Naive thymus-derived CD4-positive, alpha-beta T cell (primary cell): Measurements from ENCODE around the gene EFS. TPM values are rescaled to one million over a fixed set of nuclear protein-coding genes. Genes with fewer than 3 reads are reported as not detected.

Experiments used
- ATAC-seq: fragments of 150-1000 bp; cut with Tn5 transposase; 2 replicates; pipeline ENCODE4 v1.10.0; 2021; ENCODE audit warnings: mild to moderate bottlenecking, moderate library complexity
- CTCF ChIA-PET: fragments of 350-600 bp; sonication (Branson Sonifier 250); formaldehyde crosslinking; loops from one replicate; lab custom pipeline; 2021; ENCODE audit warnings: antibody characterized with exemption; lab: Charles Lee
- POLR2A ChIA-PET: fragments of 350-600 bp; sonication (Branson Sonifier 250); formaldehyde crosslinking; loops from one replicate; lab custom pipeline; 2021; ENCODE audit warnings: antibody characterized with exemption, inconsistent platforms; lab: Charles Lee
- DNase-seq, 9 donors: peaks; one replicate each; pipeline versions ENCODE4 v3.0.0 to v3.0.0-alpha.2; 2020 to 2022; ENCODE audit warnings: mixed read lengths in 1 of 9
- H3K27ac ChIP-seq: one replicate; pipeline ENCODE4 v1.7.0; 2013; ENCODE audit warnings: mild to moderate bottlenecking, low read depth, low read length, moderate library complexity
- H3K27me3 ChIP-seq, 2 donors: one replicate each; pipeline ENCODE4 v1.7.0; 2013; ENCODE audit warnings: low read length in 2 of 2, mild to moderate bottlenecking in 2 of 2, moderate library complexity in 2 of 2; ENCODE audit not compliant: control insufficient read depth in 2 of 2, insufficient read depth in 2 of 2
- H3K36me3 ChIP-seq, 3 experiments: 1 replicate in 2 of 3; 2 replicates in 1 of 3; pipeline ENCODE4 v1.7.0; 2013; ENCODE audit warnings: low read length in 3 of 3, mild to moderate bottlenecking in 3 of 3, moderate library complexity in 1 of 3; ENCODE audit not compliant: insufficient read depth in 3 of 3, control insufficient read depth in 2 of 3
- H3K4me1 ChIP-seq, 2 donors: one replicate each; pipeline ENCODE4 v1.7.0; 2013; ENCODE audit warnings: low read length in 2 of 2, mild to moderate bottlenecking in 2 of 2, moderate library complexity in 1 of 2; ENCODE audit not compliant: control insufficient read depth in 2 of 2, insufficient read depth in 2 of 2
- H3K4me3 ChIP-seq: 2 replicates; pipeline ENCODE4 v1.7.0; 2013; ENCODE audit warnings: mild to moderate bottlenecking, low read length
- H3K9me3 ChIP-seq, 3 experiments: 1 replicate in 2 of 3; 2 replicates in 1 of 3; pipeline ENCODE4 v1.7.0; 2013; ENCODE audit warnings: low read length in 3 of 3; ENCODE audit not compliant: control insufficient read depth in 2 of 3
- H3K27ac Mint-ChIP-seq, 9 donors: one replicate each; pipeline ENCODE4 v1.8.0; 2020 to 2022; ENCODE audit warnings: mixed read lengths in 9 of 9, mild to moderate bottlenecking in 8 of 9, moderate library complexity in 5 of 9, inconsistent platforms in 2 of 9
- H3K27me3 Mint-ChIP-seq, 5 donors: one replicate each; pipeline ENCODE4 v1.8.0; 2021 to 2022; ENCODE audit warnings: mixed read lengths in 5 of 5, mild to moderate bottlenecking in 1 of 5
- H3K36me3 Mint-ChIP-seq, 5 donors: one replicate each; pipeline ENCODE4 v1.8.0; 2020 to 2022; ENCODE audit warnings: mixed read lengths in 5 of 5, mild to moderate bottlenecking in 3 of 5, inconsistent platforms in 1 of 5
- H3K4me1 Mint-ChIP-seq, 7 donors: one replicate each; pipeline ENCODE4 v1.8.0; 2020 to 2022; ENCODE audit warnings: mixed read lengths in 7 of 7, mild to moderate bottlenecking in 3 of 7, inconsistent platforms in 1 of 7
- H3K4me3 Mint-ChIP-seq, 10 donors: one replicate each; pipeline ENCODE4 v1.8.0; 2020 to 2022; ENCODE audit warnings: mild to moderate bottlenecking in 10 of 10, mixed read lengths in 10 of 10, moderate library complexity in 6 of 10, inconsistent platforms in 2 of 10
- H3K9me3 Mint-ChIP-seq, 11 donors: one replicate each; pipeline ENCODE4 v1.8.0; 2020 to 2022; ENCODE audit warnings: mixed read lengths in 11 of 11, mild to moderate bottlenecking in 4 of 11, inconsistent platforms in 1 of 11, moderate library complexity in 1 of 11
- intact Hi-C, 2 donors: fragments of 100-400 bp; cut with micrococcal nuclease; formaldehyde crosslinking; loops; one replicate each; pipeline ENCODE4 v1.15.1; 2023
- polyA plus RNA-seq, 2 donors: library from polyadenylated mRNA; unstranded; fragments of 300-500 nt; fragmentation: Illumina TruSeq; gene quantifications; one replicate each; pipeline ENCODE4 v1.2.3, GENCODE V29; 2021
- total RNA-seq, 6 experiments: library from RNA in 5 of 6; stranded (reverse) in 5 of 6; gene quantifications; 1 replicate in 5 of 6; 2 replicates in 1 of 6; pipeline ENCODE4 v1.2.3 and lab custom pipeline; 2021 to 2026

The EFS gene
- total and polyA plus RNA-seq, 7 experiments from 2014 or later, result not detected

DNA sequence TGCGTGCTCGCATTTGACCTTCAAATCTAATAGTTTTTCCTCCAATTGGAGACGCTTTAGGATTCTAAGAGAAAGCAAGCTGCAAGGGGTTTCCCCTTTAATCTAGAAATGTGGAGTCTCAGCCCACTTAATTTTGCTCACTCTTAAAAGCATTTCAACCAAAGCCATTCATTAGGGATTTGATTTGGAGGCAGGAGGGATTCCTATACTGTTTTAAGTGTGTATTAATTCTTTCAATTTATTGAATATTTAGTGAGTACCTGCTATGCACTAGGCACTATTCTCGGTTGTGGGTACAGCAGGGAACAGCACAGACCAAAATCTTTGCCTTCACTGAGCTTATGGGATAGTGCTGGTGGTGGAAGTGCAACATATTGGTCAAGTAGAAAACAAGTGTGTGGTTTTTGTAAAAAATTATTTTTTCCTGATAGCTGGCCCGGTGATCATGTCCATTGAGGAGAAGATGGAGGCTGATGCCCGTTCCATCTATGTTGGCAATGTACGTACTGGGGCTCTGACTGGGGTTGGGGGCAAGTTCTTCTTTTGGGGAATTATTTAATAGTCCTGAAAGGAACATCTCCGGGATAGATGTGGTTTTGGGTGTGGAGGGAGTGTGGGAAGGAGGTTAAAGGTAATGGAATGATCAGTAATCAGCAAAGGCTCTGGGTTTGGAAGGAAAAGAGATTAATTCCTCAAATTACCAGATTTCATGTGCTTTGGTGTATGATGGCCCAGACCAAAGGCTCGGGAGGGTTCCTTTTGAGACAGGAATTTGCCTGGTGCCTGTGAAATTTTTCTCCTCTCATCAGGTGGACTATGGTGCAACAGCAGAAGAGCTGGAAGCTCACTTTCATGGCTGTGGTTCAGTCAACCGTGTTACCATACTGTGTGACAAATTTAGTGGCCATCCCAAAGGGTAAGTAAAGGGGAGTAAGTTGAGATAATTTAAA, 42.1 kb downstream of the EFS start:
- peaks cover 22 to 38% (median 33%) of the 10 kb centered on the region in 7 donors for H3K4me1 Mint-ChIP-seq
- no peak for ATAC-seq
- peak overlapping the region; percentile 82 to 99 (median 94) for H3K27ac Mint-ChIP-seq
- DNase-seq, result no peak
- H3K36me3 Mint-ChIP-seq, result peaks cover 0 to 30% (median 5%) of the 10 kb centered on the region in 5 donors
- intact Hi-C loops, result loop anchor here (2.0 to 5.0 kb wide), 2 partner anchors 58 to 629 kb away; partner anchors contain the start of gene DHRS4 (in 1 of the 2)
- Histone ChIP-seq H3K9me3 (no peaks in the 10 kb centered on the region), H3K36me3 (peaks cover 15 to 26% (median 23%) of the 10 kb centered on the region in 3 experiments), H3K27me3 (no peaks in the 10 kb centered on the region), H3K4me3 (peak overlapping the region; percentile 84), H3K27ac (peak overlapping the region; percentile 96), H3K4me1 (peaks cover 22% of the 10 kb centered on the region in 2 donors)
- H3K4me3 Mint-ChIP-seq, result peak overlapping the region; percentile 91 to 97 (median 93)
- no peaks in the 10 kb centered on the region for H3K27me3 Mint-ChIP-seq
- POLR2A ChIA-PET, result interaction anchor here (0.5 to 8.3 kb wide), 11 partner anchors 19 to 228 kb away, joined by 3 to 286 read pairs (median 4); partner anchors contain the start of genes ACIN1, BCL2L2, C14orf119 and HOMEZ
- peaks cover 0 to 3% (median 0%) of the 10 kb centered on the region in 11 donors for H3K9me3 Mint-ChIP-seq
- CTCF ChIA-PET, result interaction anchor here (1.1 to 4.2 kb wide), 7 partner anchors 20 to 254 kb away, joined by 3 to 41 read pairs (median 5); partner anchors contain the start of gene PPP1R3E

DNA sequence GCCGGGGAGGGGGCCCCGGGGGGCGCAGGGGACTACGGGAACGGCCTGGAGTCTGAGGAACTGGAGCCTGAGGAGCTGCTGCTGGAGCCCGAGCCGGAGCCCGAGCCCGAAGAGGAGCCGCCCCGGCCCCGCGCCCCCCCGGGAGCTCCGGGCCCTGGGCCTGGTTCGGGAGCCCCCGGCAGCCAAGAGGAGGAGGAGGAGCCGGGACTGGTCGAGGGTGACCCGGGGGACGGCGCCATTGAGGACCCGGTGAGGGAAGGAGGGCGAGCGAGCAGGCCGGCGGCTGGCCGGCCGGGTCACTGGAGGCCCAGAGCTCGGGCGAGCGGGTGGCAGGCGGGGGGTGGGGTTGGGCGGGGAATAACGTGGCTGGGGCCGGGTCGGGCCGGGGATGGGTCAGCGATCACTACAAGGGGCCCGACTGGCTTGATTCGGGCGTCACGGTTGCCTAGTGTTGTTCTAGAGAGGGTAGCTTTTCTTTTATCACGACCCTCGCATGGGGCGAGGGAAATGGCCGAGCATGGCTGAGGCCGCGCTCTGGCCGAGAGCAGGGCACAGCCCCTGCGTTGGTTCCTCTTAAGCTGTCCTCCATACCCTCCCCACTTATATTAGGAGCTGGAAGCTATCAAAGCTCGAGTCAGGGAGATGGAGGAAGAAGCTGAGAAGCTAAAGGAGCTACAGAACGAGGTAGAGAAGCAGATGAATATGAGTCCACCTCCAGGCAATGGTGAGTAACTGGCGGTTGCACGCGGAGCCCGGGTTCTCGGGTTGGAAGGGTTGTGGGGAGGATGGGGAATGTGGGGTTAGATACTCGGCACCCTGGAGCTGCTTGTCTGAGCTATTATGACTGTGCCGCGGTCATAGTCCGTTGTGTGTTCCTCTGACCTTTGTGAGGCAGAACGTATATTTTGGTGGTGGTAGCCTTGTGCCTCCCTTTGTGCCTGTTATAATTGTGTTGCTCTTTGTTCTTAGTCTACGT, 43.1 kb downstream of the EFS start:
- peaks cover 22% of the 10 kb centered on the region in 2 donors for H3K4me1 ChIP-seq
- intact Hi-C loops, result loop anchor here (1.0 to 5.0 kb wide), 21 partner anchors 21 to 1845 kb away; partner anchors contain the start of genes ACIN1 (in 2 of the 2), C14orf119 (in 2 of the 2), HOMEZ (in 2 of the 2) and NGDN (in 2 of the 2)
- H3K27me3 Mint-ChIP-seq, result peaks cover 0 to 3% (median 0%) of the 10 kb centered on the region in 5 donors
- DNase-seq (peak; percentile 18 to 64 (median 37)), ATAC-seq (no peak)
- POLR2A ChIA-PET, result interaction anchor here (0.5 to 8.3 kb wide), 29 partner anchors 11 to 1845 kb away, joined by 3 to 286 read pairs (median 5); partner anchors contain the start of genes ACIN1, BCL2L2, C14orf119 and DCAF11
- CTCF ChIA-PET, result interaction anchor here (0.6 to 4.2 kb wide), 13 partner anchors 8 to 253 kb away, joined by 3 to 41 read pairs (median 3); partner anchors contain the start of genes ACIN1, HOMEZ, PPP1R3E and SLC22A17
- peak overlapping the region; percentile 96 for H3K27ac ChIP-seq
- H3K27ac Mint-ChIP-seq, result peak overlapping the region; percentile 92 to 99 (median 96)
- H3K4me1 Mint-ChIP-seq, result peaks cover 22 to 38% (median 33%) of the 10 kb centered on the region in 7 donors
- H3K27me3 ChIP-seq, result no peaks in the 10 kb centered on the region
- peaks cover 0 to 30% (median 5%) of the 10 kb centered on the region in 5 donors for H3K36me3 Mint-ChIP-seq
- peak overlapping the region; percentile 91 to 97 (median 93) for H3K4me3 Mint-ChIP-seq
- H3K9me3 ChIP-seq, result no peaks in the 10 kb centered on the region
- peaks cover 15 to 26% (median 23%) of the 10 kb centered on the region in 3 experiments for H3K36me3 ChIP-seq
- peaks cover 0 to 3% (median 0%) of the 10 kb centered on the region in 11 donors for H3K9me3 Mint-ChIP-seq
- H3K4me3 ChIP-seq, result peak overlapping the region; percentile 84

DNA sequence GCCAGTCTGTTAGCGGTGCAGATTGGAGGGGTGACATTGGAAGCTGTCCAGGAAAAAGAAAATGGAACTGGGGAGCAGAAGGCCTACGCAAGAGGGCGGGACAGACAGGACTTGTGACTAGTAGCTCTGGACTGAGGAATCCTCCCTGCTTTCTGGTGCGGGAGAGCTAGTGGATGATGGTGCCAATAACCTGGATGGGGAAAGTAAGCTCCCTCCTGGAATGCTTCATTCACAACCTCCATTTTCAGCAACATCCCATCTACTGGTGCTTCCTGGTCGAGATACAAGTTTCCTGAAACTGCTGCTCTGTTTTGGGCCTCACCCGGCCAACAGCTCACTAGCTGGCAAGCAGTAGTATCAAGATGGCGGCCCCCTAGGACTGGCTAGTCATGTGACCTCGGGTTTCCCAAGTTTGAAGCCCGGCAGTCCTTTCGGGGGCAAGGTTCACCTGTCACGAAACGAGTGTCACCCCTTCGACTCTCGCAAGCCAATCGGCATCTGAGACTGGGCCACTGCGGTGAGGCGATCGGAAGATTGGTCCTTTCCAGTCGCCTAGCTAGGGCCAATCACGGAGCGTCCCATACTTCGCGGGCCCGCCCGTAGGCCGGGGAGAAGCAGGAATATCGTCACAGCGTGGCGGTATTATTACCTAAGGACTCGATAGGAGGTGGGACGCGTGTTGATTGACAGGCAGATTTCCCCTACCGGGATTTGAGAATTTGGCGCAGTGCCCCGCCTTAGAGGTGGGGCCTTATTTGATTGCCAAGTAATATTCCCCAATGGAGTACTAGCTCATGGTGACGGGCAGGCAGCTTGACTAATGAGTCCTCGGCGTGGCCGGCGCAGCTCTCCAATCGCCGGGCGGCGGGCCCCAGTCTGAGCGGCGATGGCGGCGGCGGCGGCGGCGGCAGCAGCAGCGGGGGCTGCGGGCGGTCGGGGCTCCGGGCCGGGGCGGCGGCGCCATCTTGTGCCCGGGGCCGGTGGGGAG, 44.1 kb downstream of the EFS start, which contains the start of gene PABPN1:
Gene PABPN1, plus strand, starts transcription at position 874 of the 988 bp plus-strand sequence. Its CDS starts 13 bp downstream, at position 887.
- peaks cover 0 to 3% (median 0%) of the 10 kb centered on the region in 11 donors for H3K9me3 Mint-ChIP-seq
- ChIA-PET POLR2A (interaction anchor here (0.5 to 8.3 kb wide), 34 partner anchors 10 to 1844 kb away, joined by 3 to 286 read pairs (median 4); partner anchors contain the start of genes ACIN1, BCL2L2, C14orf119 and DCAF11), CTCF (interaction anchor here (0.6 to 4.2 kb wide), 15 partner anchors 9 to 252 kb away, joined by 3 to 41 read pairs (median 3); partner anchors contain the start of genes ACIN1, BCL2L2, HOMEZ and PPP1R3E)
- H3K27ac ChIP-seq, result peak within 1 kb of the TSS; percentile 96
- H3K36me3 ChIP-seq, result peaks cover 15 to 25% (median 23%) of the 10 kb centered on the region in 3 experiments
- intact Hi-C loops, result loop anchor here (1.0 to 5.0 kb wide), 20 partner anchors 20 to 1844 kb away; partner anchors contain the start of genes ACIN1 (in 2 of the 2), C14orf119 (in 2 of the 2), HOMEZ (in 2 of the 2) and NGDN (in 2 of the 2)
- ATAC-seq (peak; percentile 91), DNase-seq (peak; percentile 87 to 100 (median 99))
- peak within 1 kb of the TSS; percentile 84 for H3K4me3 ChIP-seq
- no peaks in the 10 kb centered on the region for H3K27me3 ChIP-seq
- peaks cover 22% of the 10 kb centered on the region in 2 donors for H3K4me1 ChIP-seq
- H3K27me3 Mint-ChIP-seq, result peaks cover 0 to 3% (median 0%) of the 10 kb centered on the region in 5 donors
- no peaks in the 10 kb centered on the region for H3K9me3 ChIP-seq
- peak within 1 kb of the TSS; percentile 96 to 99 (median 98) for H3K27ac Mint-ChIP-seq
- H3K4me1 Mint-ChIP-seq, result peaks cover 22 to 38% (median 32%) of the 10 kb centered on the region in 7 donors
- peaks cover 0 to 27% (median 5%) of the 10 kb centered on the region in 5 donors for H3K36me3 Mint-ChIP-seq
- peak within 1 kb of the TSS; percentile 91 to 97 (median 93) for H3K4me3 Mint-ChIP-seq

DNA sequence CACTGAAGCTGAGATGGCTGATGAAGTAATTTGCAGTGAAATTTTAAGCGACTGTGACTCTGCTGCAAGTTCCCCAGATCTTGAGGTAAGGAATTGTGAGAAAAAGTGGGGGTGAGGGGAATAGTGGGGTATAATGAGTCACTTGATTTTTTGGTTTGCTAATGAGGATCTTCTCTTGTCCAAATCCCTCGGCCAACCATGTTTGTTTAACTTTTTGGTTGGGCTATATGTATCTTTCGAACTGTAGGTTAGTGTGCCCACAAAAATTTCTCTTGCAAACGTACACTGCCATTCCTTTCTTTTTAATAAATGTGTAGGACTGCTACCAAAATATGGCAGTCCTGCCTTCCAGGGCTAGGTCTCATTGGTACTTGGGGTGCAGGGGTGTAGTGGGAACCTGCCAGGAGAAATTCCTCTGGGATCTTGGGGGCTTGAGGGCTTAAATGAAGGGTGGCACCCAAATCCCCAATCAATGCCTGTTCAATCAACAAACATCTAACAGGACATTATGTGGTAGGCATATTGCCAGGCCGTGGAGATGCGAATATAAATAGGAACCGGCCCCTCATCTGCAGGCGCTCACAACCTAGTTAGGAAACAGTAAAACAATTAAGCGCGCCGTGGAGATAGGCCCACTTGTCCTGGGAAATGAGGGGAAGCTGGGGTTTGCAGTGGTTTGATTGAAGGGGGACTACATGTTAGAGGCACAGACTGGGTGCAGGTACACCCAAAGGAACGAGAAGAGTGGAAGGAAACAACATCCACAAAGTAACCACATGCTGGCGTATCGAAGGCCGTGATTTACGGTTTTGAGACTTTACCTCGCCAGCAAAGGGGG, 45.0 kb downstream of the EFS start:
- Mint-ChIP-seq H3K4me1 (peaks cover 22 to 38% (median 32%) of the 10 kb centered on the region in 7 donors), H3K36me3 (peaks cover 0 to 24% (median 5%) of the 10 kb centered on the region in 5 donors), H3K27ac (peak overlapping the region; percentile 96 to 99 (median 98)), H3K4me3 (peak overlapping the region; percentile 88 to 96 (median 92)), H3K9me3 (peaks cover 0 to 3% (median 0%) of the 10 kb centered on the region in 11 donors), H3K27me3 (peaks cover 0 to 3% (median 0%) of the 10 kb centered on the region in 5 donors)
- no peak for ATAC-seq
- ChIA-PET POLR2A (interaction anchor here (0.9 to 8.3 kb wide), 21 partner anchors 9 to 1843 kb away, joined by 3 to 286 read pairs (median 7); partner anchors contain the start of genes ACIN1, BCL2L2, C14orf119 and HOMEZ), CTCF (interaction anchor here (0.9 to 4.2 kb wide), 4 partner anchors 13 to 231 kb away, joined by 3 to 41 read pairs (median 4); partner anchors contain the start of genes BCL2L2, PPP1R3E and ZFHX2)
- peaks cover 15 to 22% (median 16%) of the 10 kb centered on the region in 3 experiments for H3K36me3 ChIP-seq
- H3K27me3 ChIP-seq, result no peaks in the 10 kb centered on the region
- H3K9me3 ChIP-seq, result no peaks in the 10 kb centered on the region
- H3K4me3 ChIP-seq, result peak overlapping the region; percentile 70
- peak overlapping the region; percentile 89 for H3K27ac ChIP-seq
- peaks cover 22% of the 10 kb centered on the region in 2 donors for H3K4me1 ChIP-seq
- intact Hi-C loops, result loop anchor here (2.0 to 5.0 kb wide), 7 partner anchors 61 to 1843 kb away; partner anchors contain the start of genes DHRS4 (in 1 of the 2), PRMT5 (in 1 of the 2), RAB2B (in 1 of the 2) and SDR39U1 (in 1 of the 2)
- DNase-seq, result no peak
